Measurements from ENCODE around the gene S100A1.
"Not testable (repeated sequence)": the region's sequence is repeated elsewhere in the genome, so short reads cannot be mapped to it uniquely, and the experiment has no call there.

Gene S100A1

DNA sequence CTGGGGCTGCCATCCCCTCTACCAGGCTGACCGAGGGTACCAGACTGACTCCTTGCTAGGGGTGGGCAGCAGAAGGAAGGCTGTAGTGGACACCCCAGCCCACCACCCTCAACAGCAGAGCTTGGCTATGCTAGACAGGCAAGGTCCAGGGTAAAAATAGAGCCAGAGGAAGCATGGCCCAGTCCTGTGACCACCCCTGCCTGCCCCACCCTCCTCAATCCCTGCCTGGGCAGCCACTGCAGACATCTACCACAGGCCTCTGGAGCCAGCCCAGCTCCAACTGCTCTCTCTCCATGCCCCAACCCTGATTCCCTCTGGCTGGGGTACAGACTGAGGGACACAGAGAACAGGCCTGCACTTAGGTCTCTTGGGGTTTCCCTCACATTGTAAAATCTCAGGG is 1.7 kb downstream of the S100A1 start:
- DNase-seq (ENCODE audit: insufficient read length, low spot score) = no peak
- no peak for FAIRE-seq

GRCh38 chr1:153630384-153630783 is 2.1 kb downstream of the S100A1 start:
- no peak for FAIRE-seq
- DNase-seq (ENCODE audit: insufficient read length, low spot score) = no peak

- no peak for FAIRE-seq
These were observed 3.1 kb downstream of the S100A1 start for GRCh38 chr1:153631047-153632022.

DNA sequence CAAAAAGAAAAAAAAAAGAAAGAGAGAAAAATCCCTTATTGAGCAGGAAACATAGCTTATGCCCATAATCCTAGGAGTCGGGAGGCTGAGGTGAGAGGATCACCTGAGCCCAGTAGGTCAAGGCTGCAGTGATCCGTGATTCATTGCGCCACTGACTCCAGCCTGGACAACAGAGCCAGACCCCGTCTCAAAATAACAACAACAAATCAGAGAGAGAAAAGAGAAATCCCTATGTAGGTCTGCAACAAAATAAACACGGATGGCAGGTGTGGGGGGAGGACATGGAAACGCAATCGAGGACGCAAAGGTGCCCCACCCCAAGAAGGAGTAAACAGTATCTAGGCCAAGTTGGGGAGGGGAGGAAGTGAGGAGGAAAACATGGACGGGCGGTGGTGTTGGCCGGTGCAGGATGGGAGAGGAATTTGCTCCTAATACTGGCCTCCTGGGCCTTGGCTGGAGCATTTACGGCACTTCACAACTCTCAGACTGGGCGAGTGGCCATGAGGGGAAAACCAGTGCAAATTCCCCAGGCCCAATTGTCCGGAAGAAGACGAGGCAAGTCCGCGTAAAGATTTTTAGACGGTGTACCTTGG is 5.0 kb downstream of the S100A1 start:
- FAIRE-seq (no peak), DNase-seq (ENCODE audit: insufficient read length, low spot score) (no peak)

More at GRCh38 chr1:153631047-153632022, 3.1 kb downstream of the S100A1 start:
- DNase-seq (ENCODE audit: insufficient read length, low spot score) = no peak

- peak; percentile 87 for DNase-seq (ENCODE audit: insufficient read length, low spot score)
- FAIRE-seq = no peak
These were observed 5.8 kb downstream of the S100A1 start, which contains the start of gene CHTOP for GRCh38 chr1:153633754-153634665. Gene CHTOP (plus strand): TSS chr1:153634066. CDS start chr1:153636589, 2,523 bp downstream.

GRCh38 chr1:153635872-153636271 is 7.6 kb downstream of the S100A1 start:
- FAIRE-seq (no peak), DNase-seq (ENCODE audit: insufficient read length, low spot score) (no peak)

- FAIRE-seq (no peak), DNase-seq (ENCODE audit: insufficient read length, low spot score) (no peak)
These were observed 8.1 kb downstream of the S100A1 start for GRCh38 chr1:153636312-153636711.

DNA sequence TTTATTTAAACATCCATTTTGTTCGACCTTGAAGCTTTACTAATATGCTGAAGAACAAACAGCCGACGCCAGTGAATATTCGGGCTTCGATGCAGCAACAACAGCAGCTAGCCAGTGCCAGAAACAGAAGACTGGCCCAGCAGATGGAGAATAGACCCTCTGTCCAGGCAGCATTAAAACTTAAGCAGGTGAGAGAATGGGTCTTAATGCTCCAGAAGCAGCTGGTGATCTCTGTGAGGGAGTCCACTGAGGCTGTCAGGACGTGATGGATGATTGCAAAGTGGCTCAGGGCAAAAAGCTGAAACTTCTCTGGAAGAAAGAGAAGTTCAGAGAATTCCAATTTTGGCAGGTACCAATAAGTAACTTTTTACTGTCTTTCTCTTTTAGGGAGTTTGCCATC is 10.0 kb downstream of the S100A1 start:
- FAIRE-seq = no peak
- no peak for DNase-seq (ENCODE audit: insufficient read length, low spot score)

- DNase-seq (ENCODE audit: insufficient read length, low spot score) (no peak), FAIRE-seq (no peak)
These were observed 11.0 kb downstream of the S100A1 start for GRCh38 chr1:153639280-153639679.

DNA sequence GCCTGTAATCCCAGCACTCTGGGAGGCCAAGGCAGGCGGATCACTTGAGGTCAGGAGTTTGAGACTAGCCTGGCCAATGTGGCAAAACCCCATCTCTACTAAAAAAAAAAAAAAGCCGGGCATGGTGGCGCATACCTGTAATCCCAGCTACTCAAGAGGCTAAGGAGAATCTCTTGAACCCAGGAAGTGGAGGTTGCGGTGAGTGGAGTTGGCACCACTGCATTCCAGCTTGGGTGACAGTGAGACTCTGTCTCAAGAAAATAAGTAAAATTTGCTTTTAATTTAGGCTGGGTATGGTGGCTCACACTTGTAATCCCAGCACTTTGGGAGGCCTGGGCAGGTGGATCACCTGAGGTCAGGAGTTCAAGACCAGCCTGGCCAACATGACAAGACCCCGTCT is 12.0 kb downstream of the S100A1 start:
- not testable (repeated sequence) for DNase-seq (ENCODE audit: insufficient read length, low spot score); FAIRE-seq

- FAIRE-seq (no peak), DNase-seq (ENCODE audit: insufficient read length, low spot score) (no peak)
These were observed 12.6 kb downstream of the S100A1 start for GRCh38 chr1:153640861-153641260.

DNA sequence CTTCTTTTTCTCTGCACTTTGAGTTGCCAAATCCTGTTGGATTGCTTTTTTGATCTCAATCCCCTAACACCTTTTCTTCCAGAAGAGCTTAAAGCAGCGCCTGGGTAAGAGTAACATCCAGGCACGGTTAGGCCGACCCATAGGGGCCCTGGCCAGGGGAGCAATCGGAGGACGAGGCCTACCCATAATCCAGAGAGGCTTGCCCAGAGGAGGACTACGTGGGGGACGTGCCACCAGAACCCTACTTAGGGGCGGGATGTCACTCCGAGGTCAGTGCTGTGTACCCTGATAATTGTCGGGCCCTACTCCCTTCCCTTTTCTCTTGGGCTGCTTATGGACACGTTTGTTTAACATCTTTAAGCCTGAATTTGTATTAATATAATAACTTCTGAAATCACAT is 13.9 kb downstream of the S100A1 start:
- DNase-seq (ENCODE audit: insufficient read length, low spot score) (no peak), FAIRE-seq (no peak)

- DNase-seq (ENCODE audit: insufficient read length, low spot score) = no peak
- no peak for FAIRE-seq
These were observed 14.9 kb downstream of the S100A1 start for GRCh38 chr1:153643100-153643499.

- no peak for FAIRE-seq
- DNase-seq (ENCODE audit: insufficient read length, low spot score) = no peak
These were observed 15.6 kb downstream of the S100A1 start for GRCh38 chr1:153643816-153644215.

- DNase-seq (ENCODE audit: insufficient read length, low spot score) (no peak), FAIRE-seq (no peak)
These were observed 18.6 kb downstream of the S100A1 start for GRCh38 chr1:153646672-153647345.

- DNase-seq (ENCODE audit: insufficient read length, low spot score) (no peak), FAIRE-seq (no peak)
These were observed 19.1 kb downstream of the S100A1 start for GRCh38 chr1:153647346-153647714.

GRCh38 chr1:153648000-153648643 is 19.9 kb downstream of the S100A1 start:
- no peak for DNase-seq (ENCODE audit: insufficient read length, low spot score)
- FAIRE-seq = no peak

GRCh38 chr1:153649137-153649862 is 21.1 kb downstream of the S100A1 start:
- FAIRE-seq (no peak), DNase-seq (ENCODE audit: insufficient read length, low spot score) (no peak)

GRCh38 chr1:153649863-153650235 is 21.6 kb downstream of the S100A1 start:
- FAIRE-seq = no peak
- DNase-seq (ENCODE audit: insufficient read length, low spot score) = no peak
